ENCODE data around the gene NOS1.
"Not testable (repeated sequence)": the region's sequence is repeated elsewhere in the genome, so short reads cannot be mapped to it uniquely, and the experiment has no call there.

Gene NOS1

GRCh38 chr12:117231750-117232149 is 129.7 kb downstream of the NOS1 start:
- no peak for TF ChIP-seq CTCF (conservative IDR thresholded peaks at IDR 0.05; ENCODE audit: low read depth, low read length)
- no peak for DNase-seq (ENCODE audit: low read depth)

GRCh38 chr12:117228239-117228638 is 133.2 kb downstream of the NOS1 start:
- DNase-seq (ENCODE audit: low read depth), result no peak
- no peak overlapping the region for H3K4me3 ChIP-seq (ENCODE audit: low read length)
- no peak for TF ChIP-seq CTCF (conservative IDR thresholded peaks at IDR 0.05; ENCODE audit: low read depth, low read length)

More at GRCh38 chr12:117231750-117232149, 129.7 kb downstream of the NOS1 start:
- no peak overlapping the region for H3K4me3 ChIP-seq (ENCODE audit: low read length)

GRCh38 chr12:117227000-117227653 is 134.3 kb downstream of the NOS1 start:
- H3K4me3 ChIP-seq (ENCODE audit: low read length), result no peak overlapping the region
- no peak for DNase-seq (ENCODE audit: low read depth)
- no peak for TF ChIP-seq CTCF (conservative IDR thresholded peaks at IDR 0.05; ENCODE audit: low read depth, low read length)

GRCh38 chr12:117226505-117226904 is 134.9 kb downstream of the NOS1 start:
- no peak for DNase-seq (ENCODE audit: low read depth)
- no peak for TF ChIP-seq CTCF (conservative IDR thresholded peaks at IDR 0.05; ENCODE audit: low read depth, low read length)
- no peak overlapping the region for H3K4me3 ChIP-seq (ENCODE audit: low read length)

- DNase-seq (ENCODE audit: low read depth), result no peak
- TF ChIP-seq CTCF (conservative IDR thresholded peaks at IDR 0.05; ENCODE audit: low read depth, low read length), result no peak
These were observed 136.2 kb downstream of the NOS1 start for GRCh38 chr12:117225179-117225578.

GRCh38 chr12:117220947-117221346 is 140.5 kb downstream of the NOS1 start:
- H3K4me3 ChIP-seq (ENCODE audit: low read length); DNase-seq (ENCODE audit: low read depth): not testable (repeated sequence)

More at GRCh38 chr12:117225179-117225578, 136.2 kb downstream of the NOS1 start:
- no peak overlapping the region for H3K4me3 ChIP-seq (ENCODE audit: low read length)

- TF ChIP-seq CTCF (conservative IDR thresholded peaks at IDR 0.05; ENCODE audit: low read depth, low read length), result no peak
- no peak for DNase-seq (ENCODE audit: low read depth)
- no peak overlapping the region for H3K4me3 ChIP-seq (ENCODE audit: low read length)
These were observed 143.3 kb downstream of the NOS1 start for GRCh38 chr12:117218149-117218548.

Measured in retinal pigment epithelial cell (primary cell).